Measurements from ENCODE around the gene TNNI2.
"Not testable (repeated sequence)": the region's sequence is repeated elsewhere in the genome, so short reads cannot be mapped to it uniquely, and the experiment has no call there.

The TNNI2 gene

GRCh38 chr11:1838426-1839144 is at the start of gene TNNI2:
TNNI2 (plus strand) TSS chr11:1838981; CDS start chr11:1839697, 716 bp downstream.
- no peak for DNase-seq (ENCODE audit: low read depth)

GRCh38 chr11:1791912-1792311 is 46.9 kb upstream of the TNNI2 start:
- DNase-seq (ENCODE audit: low read depth) = no peak

- no peak for DNase-seq (ENCODE audit: low read depth)
These were observed 46.3 kb upstream of the TNNI2 start for GRCh38 chr11:1792461-1792860.

GRCh38 chr11:1793081-1793480 is 45.7 kb upstream of the TNNI2 start:
- no peak for DNase-seq (ENCODE audit: low read depth)

- no peak for DNase-seq (ENCODE audit: low read depth)
These were observed 42.3 kb upstream of the TNNI2 start for GRCh38 chr11:1796413-1797011.

GRCh38 chr11:1797391-1798125 is 41.2 kb upstream of the TNNI2 start:
- no peak for DNase-seq (ENCODE audit: low read depth)

- DNase-seq (ENCODE audit: low read depth) = no peak
These were observed 35.5 kb upstream of the TNNI2 start for GRCh38 chr11:1803246-1803645.

- DNase-seq (ENCODE audit: low read depth) = not testable (repeated sequence)
These were observed 34.8 kb upstream of the TNNI2 start for GRCh38 chr11:1803835-1804519.

- no peak for DNase-seq (ENCODE audit: low read depth)
These were observed 33.3 kb upstream of the TNNI2 start for GRCh38 chr11:1805525-1805924.

GRCh38 chr11:1807264-1807995 is 31.4 kb upstream of the TNNI2 start:
- DNase-seq (ENCODE audit: low read depth) = no peak

GRCh38 chr11:1810761-1811160 is 28.0 kb upstream of the TNNI2 start:
- no peak for DNase-seq (ENCODE audit: low read depth)

GRCh38 chr11:1812274-1812673 is 26.5 kb upstream of the TNNI2 start:
- DNase-seq (ENCODE audit: low read depth) = no peak

- DNase-seq (ENCODE audit: low read depth) = no peak
These were observed 26.0 kb upstream of the TNNI2 start for GRCh38 chr11:1812801-1813200.

- not testable (repeated sequence) for DNase-seq (ENCODE audit: low read depth)
These were observed 25.4 kb upstream of the TNNI2 start for GRCh38 chr11:1813356-1813755.

GRCh38 chr11:1814691-1815090 is 24.1 kb upstream of the TNNI2 start:
- no peak for DNase-seq (ENCODE audit: low read depth)

GRCh38 chr11:1815311-1815710 is 23.5 kb upstream of the TNNI2 start:
- no peak for DNase-seq (ENCODE audit: low read depth)

- no peak for DNase-seq (ENCODE audit: low read depth)
These were observed 23.0 kb upstream of the TNNI2 start for GRCh38 chr11:1815751-1816150.

- DNase-seq (ENCODE audit: low read depth) = no peak
These were observed 21.8 kb upstream of the TNNI2 start for GRCh38 chr11:1817000-1817399.

GRCh38 chr11:1817511-1817910 is 21.3 kb upstream of the TNNI2 start:
- no peak for DNase-seq (ENCODE audit: low read depth)

- no peak for DNase-seq (ENCODE audit: low read depth)
These were observed 19.7 kb upstream of the TNNI2 start for GRCh38 chr11:1819074-1819473.

GRCh38 chr11:1820463-1821325 is 18.1 kb upstream of the TNNI2 start:
- no peak for DNase-seq (ENCODE audit: low read depth)
